GM12873 (cell line): ENCODE measurements around the gene WDR27.

ENCODE experiments used
- CTCF ChIP-seq: IDR thresholded peaks from 2 replicates; pipeline ENCODE4 v1.5.1; 2012; ENCODE audit warnings: low read depth, mild to moderate bottlenecking, moderate library complexity, low read length, control low read depth; ENCODE audit not compliant: insufficient read depth; ENCODE audit errors: missing control alignments

Gene WDR27

GRCh38 chr6:169627736-169628607 lies 73.9 kb downstream of the WDR27 start:
- no peak for TF ChIP-seq CTCF

GRCh38 chr6:169626649-169627048 lies 75.2 kb downstream of the WDR27 start:
- TF ChIP-seq CTCF = no peak

GRCh38 chr6:169626169-169626568 lies 75.7 kb downstream of the WDR27 start:
- TF ChIP-seq CTCF = no peak

- TF ChIP-seq CTCF = no peak
These were observed 76.5 kb downstream of the WDR27 start for GRCh38 chr6:169625376-169625775.

GRCh38 chr6:169624785-169625184 lies 77.0 kb downstream of the WDR27 start:
- TF ChIP-seq CTCF = no peak

GRCh38 chr6:169623975-169624374 lies 77.9 kb downstream of the WDR27 start:
- TF ChIP-seq CTCF = no peak

GRCh38 chr6:169623343-169623742 lies 78.5 kb downstream of the WDR27 start:
- TF ChIP-seq CTCF = no peak
